CD4-positive, alpha-beta T cell treated with Interleukin-15 for 4 hours (primary cell): ENCODE data around the gene RPP21.

Experiments used
- DNase-seq: peaks from one replicate; pipeline ENCODE4 v3.0.0-alpha.2; 2020; ENCODE audit warnings: low spot score

Gene RPP21

DNA sequence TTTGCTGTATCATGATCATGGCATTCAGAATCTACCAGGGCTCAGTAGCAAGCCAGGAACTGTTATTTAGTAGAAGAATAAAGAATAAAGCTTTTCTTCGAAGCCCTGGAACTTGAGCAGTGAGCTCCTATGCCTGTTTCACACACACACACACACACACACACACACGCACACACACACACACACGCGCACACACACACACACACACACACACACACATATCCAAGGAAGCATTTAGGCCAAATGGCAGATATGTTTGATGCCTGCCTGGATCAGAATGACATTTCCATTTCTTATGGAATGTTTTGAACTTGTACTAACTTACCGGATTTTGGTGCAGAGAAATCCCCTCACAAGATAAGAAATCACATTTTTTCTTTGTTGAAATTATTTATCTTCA, 35.5 kb downstream of the RPP21 start:
- DNase-seq, result no peak

GRCh38 chr6:30386166-30386565, 41.2 kb downstream of the RPP21 start:
- DNase-seq, result no peak

DNA sequence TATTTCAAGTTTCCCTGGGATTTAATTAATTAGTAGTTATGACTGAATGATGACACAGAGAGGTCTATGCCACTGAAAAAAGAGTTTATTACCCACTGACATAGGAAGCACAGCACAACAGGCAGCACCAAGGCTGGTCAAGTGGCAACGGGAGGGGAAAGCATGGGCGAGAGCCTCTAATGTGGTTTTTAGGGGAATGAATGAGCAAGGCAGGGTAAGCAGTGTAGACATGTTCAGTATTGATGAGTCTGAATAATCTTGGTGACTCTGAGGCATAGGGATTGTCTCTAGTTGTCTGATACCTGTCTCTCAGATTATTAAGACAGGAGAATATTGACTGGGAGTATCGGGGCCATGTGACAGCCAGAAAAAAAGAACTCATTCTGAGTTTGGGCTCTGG, 46.3 kb downstream of the RPP21 start:
- no peak for DNase-seq

GRCh38 chr6:30394139-30394538, 49.2 kb downstream of the RPP21 start:
- DNase-seq, result no peak
